SK-N-SH (cell line): ENCODE measurements around the gene AHNAK. TPM values are rescaled to one million over a fixed set of nuclear protein-coding genes. Genes with fewer than 3 reads are reported as not detected.

ENCODE experiments used
- CTCF ChIA-PET: fragments of 300-600, 350-600 bp; formaldehyde crosslinking; extraction: SDS; loops from one replicate; lab custom pipeline; 2021; lab: Yijun Ruan, JAX
- POLR2A ChIA-PET: fragments of 350-600 bp; sonication (Branson Sonifier 250); formaldehyde crosslinking; extraction: SDS; loops from one replicate; lab custom pipeline; 2020; ENCODE audit warnings: antibody characterized with exemption, inconsistent platforms; lab: Yijun Ruan, JAX
- DNase-seq: peaks from one replicate; pipeline ENCODE4 v3.0.0; 2012
- H2AFZ ChIP-seq: fragments of 200-600 bp; sonication (generic); 2 replicates; pipeline ENCODE4 v1.8.1; 2016; ENCODE audit warnings: antibody characterized with exemption, mild to moderate bottlenecking, low read depth
- H3F3A ChIP-seq: fragments of 200-600 bp; sonication (generic); replicated peaks from 2 replicates; pipeline ENCODE3; 2016; ENCODE audit warnings: antibody characterized with exemption, mild to moderate bottlenecking; ENCODE audit not compliant: insufficient read depth
- H3K27ac ChIP-seq, 2 experiments: fragments of 200-500 bp in 1 of 2; fragments of 200-600 bp in 1 of 2; sonication (Bioruptor generic) in 1 of 2; sonication (generic), shearing (Covaris generic) in 1 of 2; 2 replicates each; pipeline versions ENCODE4 v1.5.1 to v1.6.1; 2014 to 2016; ENCODE audit warnings: low read depth in 2 of 2, inconsistent platforms in 1 of 2, low read length in 1 of 2, mild to moderate bottlenecking in 1 of 2, mixed read lengths in 1 of 2
- H3K27me3 ChIP-seq: fragments of 200-600 bp; sonication (generic), shearing (Covaris generic); 2 replicates; pipeline ENCODE4 v1.6.1; 2016; ENCODE audit warnings: mixed run types; ENCODE audit not compliant: insufficient read depth
- H3K36me3 ChIP-seq, 2 experiments: fragments of 200-500 bp in 1 of 2; fragments of 200-600 bp in 1 of 2; sonication (Bioruptor generic) in 1 of 2; sonication (generic) in 1 of 2; replicated peaks in 1 of 2; 2 replicates each; pipeline versions ENCODE3 to v1.5.1; 2014 to 2016; ENCODE audit warnings: low read length in 1 of 2, mild to moderate bottlenecking in 1 of 2; ENCODE audit not compliant: insufficient read depth in 2 of 2, control insufficient read depth in 1 of 2
- H3K4me1 ChIP-seq, 2 experiments: fragments of 200-500 bp in 1 of 2; fragments of 200-600 bp in 1 of 2; sonication (Bioruptor generic) in 1 of 2; sonication (generic), shearing (Covaris generic) in 1 of 2; 2 replicates each; pipeline versions ENCODE4 v1.5.1 to v1.6.1; 2014 to 2016; ENCODE audit warnings: low read depth in 1 of 2, low read length in 1 of 2, mixed run types in 1 of 2; ENCODE audit not compliant: insufficient read depth in 2 of 2, control insufficient read depth in 1 of 2
- H3K4me2 ChIP-seq: fragments of 200-600 bp; sonication (generic), shearing (Covaris generic); 2 replicates; pipeline ENCODE4 v1.6.1; 2017; ENCODE audit warnings: mixed run types
- H3K4me3 ChIP-seq, 2 experiments: fragments of 200-500 bp in 1 of 2; fragments of 200-600 bp in 1 of 2; sonication (Bioruptor generic) in 1 of 2; sonication (generic), shearing (Covaris generic) in 1 of 2; 2 replicates each; pipeline versions ENCODE4 v1.5.1 to v1.8.1; 2014 to 2016; ENCODE audit warnings: low read depth in 2 of 2, inconsistent platforms in 1 of 2, low read length in 1 of 2, mild to moderate bottlenecking in 1 of 2, mixed read lengths in 1 of 2, moderate library complexity in 1 of 2
- H3K79me2 ChIP-seq: fragments of 200-600 bp; sonication (generic); 2 replicates; pipeline ENCODE4 v1.8.1; 2017; ENCODE audit warnings: mild to moderate bottlenecking; ENCODE audit not compliant: insufficient read depth
- H3K9ac ChIP-seq: fragments of 200-600 bp; sonication (generic); 2 replicates; pipeline ENCODE4 v1.6.1; 2017; ENCODE audit warnings: mixed run types
- H3K9me2 ChIP-seq: fragments of 200-600 bp; sonication (generic); 2 replicates; pipeline ENCODE4 v1.6.1; 2017; ENCODE audit warnings: mixed run types
- H3K9me3 ChIP-seq: fragments of 200-600 bp; sonication (generic); 2 replicates; pipeline ENCODE4 v1.6.1; 2017; ENCODE audit warnings: mixed run types, mild to moderate bottlenecking, moderate library complexity
- H4K20me1 ChIP-seq: fragments of 200-600 bp; sonication (generic); 2 replicates; pipeline ENCODE4 v1.6.1; 2017; ENCODE audit warnings: mild to moderate bottlenecking, mixed run types; ENCODE audit not compliant: insufficient read depth
- CHD2 ChIP-seq: fragments of 150-350 bp; IDR thresholded peaks from 2 replicates; pipeline ENCODE4 v1.6.1; 2018; ENCODE audit warnings: low read length; ENCODE audit not compliant: partially characterized antibody
- ELF1 ChIP-seq: IDR thresholded peaks from 2 replicates; pipeline ENCODE4 v1.4.0; 2012
- EP300 ChIP-seq, 2 experiments: IDR thresholded peaks; 2 replicates each; pipeline versions ENCODE4 v1.4.0 to v1.6.1; 2012; ENCODE audit warnings: borderline replicate concordance in 1 of 2, low read depth in 1 of 2, low read length in 1 of 2
- FOSL2 ChIP-seq: IDR thresholded peaks from 2 replicates; pipeline ENCODE4 v1.4.0; 2012; ENCODE audit warnings: low read depth, mild to moderate bottlenecking, moderate library complexity, borderline replicate concordance
- MEF2A ChIP-seq: IDR thresholded peaks from 2 replicates; pipeline ENCODE4 v1.4.0; 2012; ENCODE audit warnings: low read depth, borderline replicate concordance
- NFIC ChIP-seq: IDR thresholded peaks from 2 replicates; pipeline ENCODE4 v1.4.0; 2012; ENCODE audit warnings: borderline replicate concordance
- POLR2AphosphoS5 ChIP-seq: IDR thresholded peaks from 2 replicates; pipeline ENCODE4 v1.6.1; 2012; ENCODE audit warnings: low read depth, low read length
- RAD21 ChIP-seq: IDR thresholded peaks from 2 replicates; pipeline ENCODE4 v1.6.1; 2012; ENCODE audit warnings: mild to moderate bottlenecking, low read length
- RCOR1 ChIP-seq: fragments of 150-350 bp; IDR thresholded peaks from 2 replicates; pipeline ENCODE4 v1.6.1; 2017; ENCODE audit warnings: antibody characterized with exemption, low read length
- RFX5 ChIP-seq: IDR thresholded peaks from 2 replicates; pipeline ENCODE4 v1.6.1; 2012; ENCODE audit warnings: mild to moderate bottlenecking, improper control_type of control experiment, low read length
- RXRA ChIP-seq: IDR thresholded peaks from 2 replicates; pipeline ENCODE4 v1.4.0; 2012; ENCODE audit warnings: low read depth, mild to moderate bottlenecking, borderline replicate concordance
- TCF12 ChIP-seq: IDR thresholded peaks from 2 replicates; pipeline ENCODE4 v1.4.0; 2012
- TEAD4 ChIP-seq: IDR thresholded peaks from 2 replicates; pipeline ENCODE4 v1.4.0; 2012; ENCODE audit warnings: mild to moderate bottlenecking, borderline replicate concordance; ENCODE audit not compliant: insufficient read depth
- YY1 ChIP-seq: IDR thresholded peaks from 2 replicates; pipeline ENCODE4 v1.4.0; 2012; ENCODE audit warnings: low read depth, mild to moderate bottlenecking
- WGBS: methylation state at CpG from one replicate; pipeline ENCODE4 v1.1.6; 2017; ENCODE audit warnings: low lambda C conversion rate; 5-methylcytosine and 5-hydroxymethylcytosine counted together
- polyA plus RNA-seq, 3 experiments: library from polyadenylated mRNA; depleted of rRNA; stranded (reverse); fragments of >200 nt; gene quantifications; 2 replicates each; pipeline ENCODE4 v1.2.3, GENCODE V29; 2012
- TF ChIP-seq, protein P1 (sequence below): IDR thresholded peaks from 2 replicates; pipeline ENCODE4 v1.6.1; 2012; ENCODE audit warnings: mild to moderate bottlenecking, low read depth, low read length, moderate library complexity
- TF ChIP-seq, protein P2 (sequence below): IDR thresholded peaks from 2 replicates; pipeline ENCODE4; 2012
- TF ChIP-seq, protein P3 (sequence below): IDR thresholded peaks from 2 replicates; pipeline ENCODE4 v1.4.0; 2012; ENCODE audit warnings: low read depth, borderline replicate concordance
- TF ChIP-seq, protein P4 (sequence below): fragments of 150-350 bp; IDR thresholded peaks from 2 replicates; pipeline ENCODE4 v1.6.1; 2017; ENCODE audit warnings: antibody characterized with exemption, low read length, low read depth, borderline replicate concordance
- TF ChIP-seq, protein P5 (sequence below): fragments of 150-350 bp; IDR thresholded peaks from 2 replicates; pipeline ENCODE4 v1.6.1; 2016; ENCODE audit warnings: mild to moderate bottlenecking, low read depth, low read length

The AHNAK gene
- polyA plus RNA-seq, 1 of the 3 experiments (the other 2 are of a cell fraction), result 57.8 TPM

DNA sequence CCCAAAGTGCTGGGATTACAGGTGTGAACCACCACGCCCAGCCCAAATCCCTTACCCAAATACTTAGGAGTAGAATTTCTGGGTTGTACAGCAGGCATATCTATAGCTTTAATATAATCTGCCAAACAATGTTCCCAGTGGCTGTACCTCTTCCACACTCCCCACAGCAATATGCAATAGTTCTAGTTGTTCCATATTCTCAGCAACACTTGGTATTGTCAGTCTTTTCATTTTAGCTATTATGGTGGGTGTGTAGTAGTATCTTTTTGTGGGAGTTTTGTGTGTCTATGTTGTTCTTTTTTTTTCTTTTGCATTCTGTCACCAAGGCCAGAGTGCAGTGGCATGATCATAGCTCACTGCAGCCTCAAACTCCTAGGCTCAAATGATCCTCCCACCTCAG lies 109.0 kb downstream of the AHNAK start:
- WGBS, result 0% methylated on average over 1 of the region's 1 CpG
- Histone ChIP-seq H3F3A (peaks cover 8% of the 10 kb centered on the region), H3K9me2 (no peaks in the 10 kb centered on the region), H3K9ac (no peak overlapping the region), H2AFZ (no peak overlapping the region), H3K4me2 (no peak overlapping the region), H3K27ac (no peak overlapping the region), H3K79me2 (no peaks in the 10 kb centered on the region), H4K20me1 (no peaks in the 10 kb centered on the region), H3K4me1 (peaks cover 6 to 10% of the 10 kb centered on the region in 2 experiments; a peak in 2 of 4 replicates), H3K4me3 (no peak overlapping the region), H3K27me3 (no peaks in the 10 kb centered on the region), H3K9me3 (no peaks in the 10 kb centered on the region), H3K36me3 (no peaks in the 10 kb centered on the region)
- CTCF ChIA-PET, result interaction anchor here (1.6 to 1.9 kb wide), 2 partner anchors 13 to 105 kb away, joined by 7 to 9 read pairs; no protein-coding TSS in a partner anchor
- TF ChIP-seq, protein P1, sequence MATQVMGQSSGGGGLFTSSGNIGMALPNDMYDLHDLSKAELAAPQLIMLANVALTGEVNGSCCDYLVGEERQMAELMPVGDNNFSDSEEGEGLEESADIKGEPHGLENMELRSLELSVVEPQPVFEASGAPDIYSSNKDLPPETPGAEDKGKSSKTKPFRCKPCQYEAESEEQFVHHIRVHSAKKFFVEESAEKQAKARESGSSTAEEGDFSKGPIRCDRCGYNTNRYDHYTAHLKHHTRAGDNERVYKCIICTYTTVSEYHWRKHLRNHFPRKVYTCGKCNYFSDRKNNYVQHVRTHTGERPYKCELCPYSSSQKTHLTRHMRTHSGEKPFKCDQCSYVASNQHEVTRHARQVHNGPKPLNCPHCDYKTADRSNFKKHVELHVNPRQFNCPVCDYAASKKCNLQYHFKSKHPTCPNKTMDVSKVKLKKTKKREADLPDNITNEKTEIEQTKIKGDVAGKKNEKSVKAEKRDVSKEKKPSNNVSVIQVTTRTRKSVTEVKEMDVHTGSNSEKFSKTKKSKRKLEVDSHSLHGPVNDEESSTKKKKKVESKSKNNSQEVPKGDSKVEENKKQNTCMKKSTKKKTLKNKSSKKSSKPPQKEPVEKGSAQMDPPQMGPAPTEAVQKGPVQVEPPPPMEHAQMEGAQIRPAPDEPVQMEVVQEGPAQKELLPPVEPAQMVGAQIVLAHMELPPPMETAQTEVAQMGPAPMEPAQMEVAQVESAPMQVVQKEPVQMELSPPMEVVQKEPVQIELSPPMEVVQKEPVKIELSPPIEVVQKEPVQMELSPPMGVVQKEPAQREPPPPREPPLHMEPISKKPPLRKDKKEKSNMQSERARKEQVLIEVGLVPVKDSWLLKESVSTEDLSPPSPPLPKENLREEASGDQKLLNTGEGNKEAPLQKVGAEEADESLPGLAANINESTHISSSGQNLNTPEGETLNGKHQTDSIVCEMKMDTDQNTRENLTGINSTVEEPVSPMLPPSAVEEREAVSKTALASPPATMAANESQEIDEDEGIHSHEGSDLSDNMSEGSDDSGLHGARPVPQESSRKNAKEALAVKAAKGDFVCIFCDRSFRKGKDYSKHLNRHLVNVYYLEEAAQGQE, result no peak
- TF ChIP-seq EP300 (IDR thresholded peaks at IDR 0.05; ENCODE audit: borderline replicate concordance in 1 of 2, low read depth in 1 of 2, low read length in 1 of 2) (no peak), MEF2A (no peak), FOSL2 (no peak), YY1 (no peak), RCOR1 (no peak), CHD2 (no peak), RXRA (no peak), RFX5 (no peak), POLR2AphosphoS5 (no peak), ELF1 (no peak), NFIC (no peak), RAD21 (no peak), TCF12 (no peak), TEAD4 (no peak)
- TF ChIP-seq, protein P2, sequence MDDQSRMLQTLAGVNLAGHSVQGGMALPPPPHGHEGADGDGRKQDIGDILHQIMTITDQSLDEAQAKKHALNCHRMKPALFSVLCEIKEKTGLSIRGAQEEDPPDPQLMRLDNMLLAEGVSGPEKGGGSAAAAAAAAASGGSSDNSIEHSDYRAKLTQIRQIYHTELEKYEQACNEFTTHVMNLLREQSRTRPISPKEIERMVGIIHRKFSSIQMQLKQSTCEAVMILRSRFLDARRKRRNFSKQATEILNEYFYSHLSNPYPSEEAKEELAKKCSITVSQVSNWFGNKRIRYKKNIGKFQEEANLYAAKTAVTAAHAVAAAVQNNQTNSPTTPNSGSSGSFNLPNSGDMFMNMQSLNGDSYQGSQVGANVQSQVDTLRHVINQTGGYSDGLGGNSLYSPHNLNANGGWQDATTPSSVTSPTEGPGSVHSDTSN, result no peak
- TF ChIP-seq, protein P3, sequence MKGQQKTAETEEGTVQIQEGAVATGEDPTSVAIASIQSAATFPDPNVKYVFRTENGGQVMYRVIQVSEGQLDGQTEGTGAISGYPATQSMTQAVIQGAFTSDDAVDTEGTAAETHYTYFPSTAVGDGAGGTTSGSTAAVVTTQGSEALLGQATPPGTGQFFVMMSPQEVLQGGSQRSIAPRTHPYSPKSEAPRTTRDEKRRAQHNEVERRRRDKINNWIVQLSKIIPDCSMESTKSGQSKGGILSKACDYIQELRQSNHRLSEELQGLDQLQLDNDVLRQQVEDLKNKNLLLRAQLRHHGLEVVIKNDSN, result no peak
- TF ChIP-seq, protein P4, sequence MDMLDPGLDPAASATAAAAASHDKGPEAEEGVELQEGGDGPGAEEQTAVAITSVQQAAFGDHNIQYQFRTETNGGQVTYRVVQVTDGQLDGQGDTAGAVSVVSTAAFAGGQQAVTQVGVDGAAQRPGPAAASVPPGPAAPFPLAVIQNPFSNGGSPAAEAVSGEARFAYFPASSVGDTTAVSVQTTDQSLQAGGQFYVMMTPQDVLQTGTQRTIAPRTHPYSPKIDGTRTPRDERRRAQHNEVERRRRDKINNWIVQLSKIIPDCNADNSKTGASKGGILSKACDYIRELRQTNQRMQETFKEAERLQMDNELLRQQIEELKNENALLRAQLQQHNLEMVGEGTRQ, result no peak
- TF ChIP-seq, protein P5, sequence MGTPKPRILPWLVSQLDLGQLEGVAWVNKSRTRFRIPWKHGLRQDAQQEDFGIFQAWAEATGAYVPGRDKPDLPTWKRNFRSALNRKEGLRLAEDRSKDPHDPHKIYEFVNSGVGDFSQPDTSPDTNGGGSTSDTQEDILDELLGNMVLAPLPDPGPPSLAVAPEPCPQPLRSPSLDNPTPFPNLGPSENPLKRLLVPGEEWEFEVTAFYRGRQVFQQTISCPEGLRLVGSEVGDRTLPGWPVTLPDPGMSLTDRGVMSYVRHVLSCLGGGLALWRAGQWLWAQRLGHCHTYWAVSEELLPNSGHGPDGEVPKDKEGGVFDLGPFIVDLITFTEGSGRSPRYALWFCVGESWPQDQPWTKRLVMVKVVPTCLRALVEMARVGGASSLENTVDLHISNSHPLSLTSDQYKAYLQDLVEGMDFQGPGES, result no peak
- DNase-seq, result no peak
- POLR2A ChIA-PET, result no interaction called here
